K562 (cell line): ENCODE measurements around the gene PAQR4. TPM values are rescaled to one million over a fixed set of nuclear protein-coding genes. Genes with fewer than 3 reads are reported as not detected.

Experiments
- BRCA1 ChIP-seq, 2 experiments: fragments of 450-650 bp in 1 of 2; sonication (generic) in 1 of 2; formaldehyde crosslinking in 1 of 2; IDR thresholded peaks; 2 replicates each; pipeline versions ENCODE4 v1.5.0 to v1.6.1; 2017 to 2020; ENCODE audit warnings: mild to moderate bottlenecking in 1 of 2, missing genetic modification reagents in 1 of 2
- CAMTA2 ChIP-seq: fragments of 250-450 bp; sonication (Bioruptor Pico); conservative IDR thresholded peaks from 2 replicates; pipeline ENCODE4 v1.5.1; 2022
- FUS ChIP-seq: fragments of 200-400 bp; formaldehyde crosslinking; optimal IDR thresholded peaks from 2 replicates; pipeline ENCODE3; 2017; ENCODE audit warnings: low read depth, low read length
- HMG20B ChIP-seq: fragments of 250-450 bp; sonication (Bioruptor Pico); IDR thresholded peaks from 2 replicates; pipeline ENCODE4 v1.5.0; 2021; ENCODE audit warnings: mild to moderate bottlenecking
- MBD2 ChIP-seq: sonication (generic); IDR thresholded peaks from 2 replicates; pipeline ENCODE4 v1.6.1; 2016; ENCODE audit warnings: low read depth, borderline replicate concordance
- MTF1 ChIP-seq: fragments of 250-450 bp; sonication (Bioruptor Pico); IDR thresholded peaks from 2 replicates; pipeline ENCODE4 v1.9.0; 2021; ENCODE audit warnings: moderate library complexity, mild to moderate bottlenecking, inconsistent platforms, borderline replicate concordance
- NFIX ChIP-seq: fragments of 250-450 bp; sonication (Bioruptor Pico); IDR thresholded peaks from 2 replicates; pipeline ENCODE4 v1.4.0; 2020; ENCODE audit warnings: low read depth, mild to moderate bottlenecking, moderate library complexity
- NR2C1 ChIP-seq, 2 experiments: fragments of 450-650 bp; IDR thresholded peaks; 2 replicates each; pipeline ENCODE4 v1.6.1; 2017; ENCODE audit warnings: mild to moderate bottlenecking in 2 of 2, antibody characterized with exemption in 1 of 2, inconsistent platforms in 1 of 2, missing compliant biosample characterization in 1 of 2, missing genetic modification characterization in 1 of 2
- ZSCAN32 ChIP-seq: fragments of 450-650 bp; formaldehyde crosslinking; IDR thresholded peaks from 2 replicates; pipeline ENCODE4 v1.4.0; 2020; ENCODE audit warnings: mild to moderate bottlenecking, moderate library complexity
- polyA plus RNA-seq, 8 experiments: library from polyadenylated mRNA; depleted of rRNA in 4 of 8; stranded (reverse) in 5 of 8; unstranded in 3 of 8; fragments of >200 nt; fragmentation: Nextera tagmentation in 2 of 8; fragmentation: Illumina TruSeq in 1 of 8; extraction: Ambion mirVana in 2 of 8; extraction: Trizol in 1 of 8; gene quantifications; 2 replicates each; pipeline versions ENCODE4 v1.2.1 to v1.2.3, GENCODE V29; 2011 to 2014; ENCODE audit warnings: inconsistent platforms in 1 of 8, missing spikeins in 1 of 8
- total RNA-seq, 7 experiments: library from RNA; depleted of rRNA in 6 of 7; stranded (reverse); fragments of >200 nt in 6 of 7; fragmentation: Illumina TruSeq in 2 of 7; extraction: Trizol in 2 of 7; gene quantifications; 2 replicates each; pipeline versions ENCODE4 v1.2.1 to v1.2.3, GENCODE V29; 2011 to 2021; ENCODE audit warnings: low replicate concordance in 1 of 7
- TF ChIP-seq, protein P1 (sequence below): fragments of 450-650 bp; IDR thresholded peaks from 2 replicates; pipeline ENCODE4 v1.7.0; 2016; ENCODE audit warnings: borderline replicate concordance
- TF ChIP-seq, protein P2 (sequence below): sonication (generic); formaldehyde crosslinking; IDR thresholded peaks from 2 replicates; pipeline ENCODE4 v1.8.1; 2022; ENCODE audit warnings: missing genetic modification reagents
- TF ChIP-seq, protein P3 (sequence below): fragments of 250-450 bp; sonication (Bioruptor Pico); IDR thresholded peaks from 2 replicates; pipeline ENCODE4 v1.8.0; 2021; ENCODE audit warnings: moderate library complexity, mild to moderate bottlenecking, inconsistent platforms
- TF ChIP-seq, protein P4 (sequence below): fragments of 250-450 bp; sonication (Bioruptor Pico); IDR thresholded peaks from 2 replicates; pipeline ENCODE4 v1.8.0; 2022; ENCODE audit warnings: inconsistent platforms
- TF ChIP-seq, protein P5 (sequence below): sonication (generic); formaldehyde crosslinking; IDR thresholded peaks from 2 replicates; pipeline ENCODE4 v1.8.1; 2023; ENCODE audit warnings: mild to moderate bottlenecking, missing genetic modification reagents

PAQR4 gene
- total and polyA plus RNA-seq, 9 of the 15 experiments (the other 6 are each of a cell fraction or from before 2014, with no cell fraction given) = 0.62 to 40.4 (median 19.5) TPM

DNA sequence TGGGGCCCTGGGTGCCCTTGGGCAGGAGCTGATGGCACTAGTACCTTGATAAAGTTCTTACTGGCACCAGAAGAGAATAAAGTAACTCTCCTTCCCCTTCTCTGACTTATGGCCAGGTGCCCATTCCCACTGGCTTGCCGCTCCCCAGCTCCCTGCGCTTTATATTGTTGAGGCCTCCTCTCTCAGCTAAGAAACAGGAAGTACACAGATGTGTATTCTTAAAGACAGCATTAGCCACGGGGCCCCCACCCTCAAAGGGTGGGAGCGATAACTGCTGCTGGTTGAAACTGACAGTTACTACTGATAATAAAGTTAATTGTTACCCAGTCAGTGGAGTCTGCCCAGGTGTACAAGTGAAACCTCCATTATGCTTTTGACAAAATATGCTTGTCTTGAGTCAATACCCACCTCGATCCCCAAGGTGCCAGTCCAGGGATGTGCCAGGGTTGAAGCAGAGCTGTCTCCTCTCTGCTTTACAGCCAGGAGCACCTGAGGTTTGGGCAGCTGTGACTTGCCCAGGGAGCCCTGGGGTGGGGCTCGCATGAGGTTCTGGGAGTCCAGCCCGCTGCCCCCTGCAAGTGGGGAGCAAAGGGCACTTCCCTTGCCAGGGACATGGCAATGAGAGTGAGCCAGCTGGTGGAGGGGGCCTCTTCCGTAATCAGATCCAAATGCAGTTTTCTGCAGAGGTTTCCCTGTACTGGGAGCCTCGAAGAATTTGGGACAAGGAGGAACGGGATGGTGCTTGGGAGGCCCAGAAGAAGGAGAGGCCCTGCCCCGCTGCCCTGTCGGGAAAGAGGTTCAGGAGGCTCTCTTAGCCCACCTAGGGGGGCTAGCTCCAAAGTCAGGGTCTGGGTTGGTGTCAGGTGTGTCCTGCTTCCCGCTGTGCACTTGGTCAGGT, 38.2 kb downstream of the PAQR4 start (continued):
- TF ChIP-seq, protein P1, sequence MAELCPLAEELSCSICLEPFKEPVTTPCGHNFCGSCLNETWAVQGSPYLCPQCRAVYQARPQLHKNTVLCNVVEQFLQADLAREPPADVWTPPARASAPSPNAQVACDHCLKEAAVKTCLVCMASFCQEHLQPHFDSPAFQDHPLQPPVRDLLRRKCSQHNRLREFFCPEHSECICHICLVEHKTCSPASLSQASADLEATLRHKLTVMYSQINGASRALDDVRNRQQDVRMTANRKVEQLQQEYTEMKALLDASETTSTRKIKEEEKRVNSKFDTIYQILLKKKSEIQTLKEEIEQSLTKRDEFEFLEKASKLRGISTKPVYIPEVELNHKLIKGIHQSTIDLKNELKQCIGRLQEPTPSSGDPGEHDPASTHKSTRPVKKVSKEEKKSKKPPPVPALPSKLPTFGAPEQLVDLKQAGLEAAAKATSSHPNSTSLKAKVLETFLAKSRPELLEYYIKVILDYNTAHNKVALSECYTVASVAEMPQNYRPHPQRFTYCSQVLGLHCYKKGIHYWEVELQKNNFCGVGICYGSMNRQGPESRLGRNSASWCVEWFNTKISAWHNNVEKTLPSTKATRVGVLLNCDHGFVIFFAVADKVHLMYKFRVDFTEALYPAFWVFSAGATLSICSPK = no peak
- TF ChIP-seq ZSCAN32 (CRISPR knock-in tag) = no peak
- TF ChIP-seq CAMTA2 (CRISPR knock-in tag) = no peak
- TF ChIP-seq MBD2 = no peak
- no peak for TF ChIP-seq FUS
- no peak for TF ChIP-seq NFIX (CRISPR knock-in tag)
- TF ChIP-seq, protein P2, sequence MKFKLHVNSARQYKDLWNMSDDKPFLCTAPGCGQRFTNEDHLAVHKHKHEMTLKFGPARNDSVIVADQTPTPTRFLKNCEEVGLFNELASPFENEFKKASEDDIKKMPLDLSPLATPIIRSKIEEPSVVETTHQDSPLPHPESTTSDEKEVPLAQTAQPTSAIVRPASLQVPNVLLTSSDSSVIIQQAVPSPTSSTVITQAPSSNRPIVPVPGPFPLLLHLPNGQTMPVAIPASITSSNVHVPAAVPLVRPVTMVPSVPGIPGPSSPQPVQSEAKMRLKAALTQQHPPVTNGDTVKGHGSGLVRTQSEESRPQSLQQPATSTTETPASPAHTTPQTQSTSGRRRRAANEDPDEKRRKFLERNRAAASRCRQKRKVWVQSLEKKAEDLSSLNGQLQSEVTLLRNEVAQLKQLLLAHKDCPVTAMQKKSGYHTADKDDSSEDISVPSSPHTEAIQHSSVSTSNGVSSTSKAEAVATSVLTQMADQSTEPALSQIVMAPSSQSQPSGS (CRISPR knock-in tag) = no peak
- TF ChIP-seq NR2C1 (IDR thresholded peaks at IDR 0.05) = no peak
- no peak; the same call in 1 of the 2 replicates for TF ChIP-seq NR2C1 (tag; IDR thresholded peaks at IDR 0.05)
- no peak for TF ChIP-seq HMG20B (CRISPR knock-in tag)
- TF ChIP-seq, protein P3, sequence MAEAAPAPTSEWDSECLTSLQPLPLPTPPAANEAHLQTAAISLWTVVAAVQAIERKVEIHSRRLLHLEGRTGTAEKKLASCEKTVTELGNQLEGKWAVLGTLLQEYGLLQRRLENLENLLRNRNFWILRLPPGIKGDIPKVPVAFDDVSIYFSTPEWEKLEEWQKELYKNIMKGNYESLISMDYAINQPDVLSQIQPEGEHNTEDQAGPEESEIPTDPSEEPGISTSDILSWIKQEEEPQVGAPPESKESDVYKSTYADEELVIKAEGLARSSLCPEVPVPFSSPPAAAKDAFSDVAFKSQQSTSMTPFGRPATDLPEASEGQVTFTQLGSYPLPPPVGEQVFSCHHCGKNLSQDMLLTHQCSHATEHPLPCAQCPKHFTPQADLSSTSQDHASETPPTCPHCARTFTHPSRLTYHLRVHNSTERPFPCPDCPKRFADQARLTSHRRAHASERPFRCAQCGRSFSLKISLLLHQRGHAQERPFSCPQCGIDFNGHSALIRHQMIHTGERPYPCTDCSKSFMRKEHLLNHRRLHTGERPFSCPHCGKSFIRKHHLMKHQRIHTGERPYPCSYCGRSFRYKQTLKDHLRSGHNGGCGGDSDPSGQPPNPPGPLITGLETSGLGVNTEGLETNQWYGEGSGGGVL (CRISPR knock-in tag) = no peak
- TF ChIP-seq, protein P4, sequence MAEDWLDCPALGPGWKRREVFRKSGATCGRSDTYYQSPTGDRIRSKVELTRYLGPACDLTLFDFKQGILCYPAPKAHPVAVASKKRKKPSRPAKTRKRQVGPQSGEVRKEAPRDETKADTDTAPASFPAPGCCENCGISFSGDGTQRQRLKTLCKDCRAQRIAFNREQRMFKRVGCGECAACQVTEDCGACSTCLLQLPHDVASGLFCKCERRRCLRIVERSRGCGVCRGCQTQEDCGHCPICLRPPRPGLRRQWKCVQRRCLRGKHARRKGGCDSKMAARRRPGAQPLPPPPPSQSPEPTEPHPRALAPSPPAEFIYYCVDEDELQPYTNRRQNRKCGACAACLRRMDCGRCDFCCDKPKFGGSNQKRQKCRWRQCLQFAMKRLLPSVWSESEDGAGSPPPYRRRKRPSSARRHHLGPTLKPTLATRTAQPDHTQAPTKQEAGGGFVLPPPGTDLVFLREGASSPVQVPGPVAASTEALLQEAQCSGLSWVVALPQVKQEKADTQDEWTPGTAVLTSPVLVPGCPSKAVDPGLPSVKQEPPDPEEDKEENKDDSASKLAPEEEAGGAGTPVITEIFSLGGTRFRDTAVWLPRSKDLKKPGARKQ (CRISPR knock-in tag) = no peak
- no peak for TF ChIP-seq BRCA1 (IDR thresholded peaks at IDR 0.05)
- TF ChIP-seq BRCA1 (CRISPR knock-in tag; IDR thresholded peaks at IDR 0.05) = no peak
- TF ChIP-seq, protein P5, sequence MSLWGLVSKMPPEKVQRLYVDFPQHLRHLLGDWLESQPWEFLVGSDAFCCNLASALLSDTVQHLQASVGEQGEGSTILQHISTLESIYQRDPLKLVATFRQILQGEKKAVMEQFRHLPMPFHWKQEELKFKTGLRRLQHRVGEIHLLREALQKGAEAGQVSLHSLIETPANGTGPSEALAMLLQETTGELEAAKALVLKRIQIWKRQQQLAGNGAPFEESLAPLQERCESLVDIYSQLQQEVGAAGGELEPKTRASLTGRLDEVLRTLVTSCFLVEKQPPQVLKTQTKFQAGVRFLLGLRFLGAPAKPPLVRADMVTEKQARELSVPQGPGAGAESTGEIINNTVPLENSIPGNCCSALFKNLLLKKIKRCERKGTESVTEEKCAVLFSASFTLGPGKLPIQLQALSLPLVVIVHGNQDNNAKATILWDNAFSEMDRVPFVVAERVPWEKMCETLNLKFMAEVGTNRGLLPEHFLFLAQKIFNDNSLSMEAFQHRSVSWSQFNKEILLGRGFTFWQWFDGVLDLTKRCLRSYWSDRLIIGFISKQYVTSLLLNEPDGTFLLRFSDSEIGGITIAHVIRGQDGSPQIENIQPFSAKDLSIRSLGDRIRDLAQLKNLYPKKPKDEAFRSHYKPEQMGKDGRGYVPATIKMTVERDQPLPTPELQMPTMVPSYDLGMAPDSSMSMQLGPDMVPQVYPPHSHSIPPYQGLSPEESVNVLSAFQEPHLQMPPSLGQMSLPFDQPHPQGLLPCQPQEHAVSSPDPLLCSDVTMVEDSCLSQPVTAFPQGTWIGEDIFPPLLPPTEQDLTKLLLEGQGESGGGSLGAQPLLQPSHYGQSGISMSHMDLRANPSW (CRISPR knock-in tag) = no peak
- no peak for TF ChIP-seq MTF1 (CRISPR knock-in tag)
